A673 (cell line): ENCODE results near the gene C1orf50. TPM values are rescaled to one million over a fixed set of nuclear protein-coding genes. Genes with fewer than 3 reads are reported as not detected.

Experiments used
- BruUV-seq: library from RNA; stranded (reverse); fragments of 400-500 nt; replicated peaks from 2 replicates; lab custom pipeline; 2021; lab: Mats Ljungman, UMichigan
- CTCF ChIA-PET: fragments of 300-600 bp; sonication (Branson Sonifier 250); formaldehyde crosslinking; loops from one replicate; lab custom pipeline; 2022; ENCODE audit warnings: antibody characterized with exemption; lab: Charles Lee
- POLR2A ChIA-PET: fragments of 300-600 bp; sonication (Branson Sonifier 250); formaldehyde crosslinking; loops from one replicate; lab custom pipeline; 2022; ENCODE audit warnings: antibody characterized with exemption; ENCODE audit not compliant: low non-redundant PET; lab: Charles Lee
- DNase-seq: peaks from one replicate; pipeline ENCODE4 v3.0.0-alpha.2; 2015; ENCODE audit warnings: low spot score
- H3K27ac ChIP-seq: fragments of 200-600 bp; sonication (generic); 2 replicates; pipeline ENCODE4 v1.5.1; 2016; ENCODE audit warnings: mixed run types, low read depth, mild to moderate bottlenecking, mixed read lengths, antibody characterized with exemption, low read length; ENCODE audit not compliant: poor library complexity, severe bottlenecking
- H3K27me3 ChIP-seq: fragments of 200-600 bp; sonication (generic); replicated peaks from 2 replicates; pipeline ENCODE4 v1.6.1; 2017; ENCODE audit warnings: mixed run types, low read depth, mild to moderate bottlenecking, mixed read lengths, antibody characterized with exemption, low read length; ENCODE audit not compliant: insufficient read depth, poor library complexity
- H3K36me3 ChIP-seq: fragments of 200-600 bp; sonication (generic); 2 replicates; pipeline ENCODE4 v1.6.1; 2016; ENCODE audit warnings: mixed run types, mild to moderate bottlenecking, mixed read lengths, antibody characterized with exemption, low read length; ENCODE audit not compliant: insufficient read depth, poor library complexity, severe bottlenecking
- H3K4me1 ChIP-seq: fragments of 200-600 bp; sonication (generic); 2 replicates; pipeline ENCODE4 v1.6.1; 2017; ENCODE audit warnings: mixed run types, mild to moderate bottlenecking, mixed read lengths, antibody characterized with exemption, low read length; ENCODE audit not compliant: insufficient read depth, poor library complexity, severe bottlenecking
- H3K4me3 ChIP-seq: fragments of 200-600 bp; sonication (generic); 2 replicates; pipeline ENCODE4 v1.5.1; 2016; ENCODE audit warnings: low read depth, mixed run types, mild to moderate bottlenecking, mixed read lengths, low read length; ENCODE audit not compliant: poor library complexity, severe bottlenecking
- H3K9me3 ChIP-seq: fragments of 200-600 bp; sonication (generic); 2 replicates; pipeline ENCODE4 v1.6.1; 2016; ENCODE audit warnings: mixed run types, low read depth, mild to moderate bottlenecking, mixed read lengths, antibody characterized with exemption, low read length; ENCODE audit not compliant: poor library complexity, severe bottlenecking
- CTCF ChIP-seq: fragments of 300-800, 200-600 bp; sonication (generic); conservative IDR thresholded peaks from 2 replicates; pipeline ENCODE4 v1.5.1; 2017; ENCODE audit warnings: low read depth, mild to moderate bottlenecking, antibody characterized with exemption, low read length, moderate library complexity, mixed read lengths
- EZH2 ChIP-seq: fragments of 200-600 bp; sonication (generic); IDR thresholded peaks from 2 replicates; pipeline ENCODE4 v1.6.1; 2017; ENCODE audit warnings: borderline replicate concordance, low read depth, mild to moderate bottlenecking, mixed read lengths, antibody characterized with exemption, low read length; ENCODE audit not compliant: poor library complexity, severe bottlenecking
- intact Hi-C: fragments of 100-400 bp; cut with micrococcal nuclease; formaldehyde crosslinking; loops from one replicate; pipeline ENCODE4 v1.10.0; 2022; ENCODE audit not compliant: unreplicated experiment
- total RNA-seq: library from RNA; stranded (reverse); gene quantifications from 2 replicates; pipeline ENCODE4 v1.2.3, GENCODE V29; 2021

C1orf50 gene
- total RNA-seq, 1 experiment from 2014 or later: 13.1 TPM

DNA sequence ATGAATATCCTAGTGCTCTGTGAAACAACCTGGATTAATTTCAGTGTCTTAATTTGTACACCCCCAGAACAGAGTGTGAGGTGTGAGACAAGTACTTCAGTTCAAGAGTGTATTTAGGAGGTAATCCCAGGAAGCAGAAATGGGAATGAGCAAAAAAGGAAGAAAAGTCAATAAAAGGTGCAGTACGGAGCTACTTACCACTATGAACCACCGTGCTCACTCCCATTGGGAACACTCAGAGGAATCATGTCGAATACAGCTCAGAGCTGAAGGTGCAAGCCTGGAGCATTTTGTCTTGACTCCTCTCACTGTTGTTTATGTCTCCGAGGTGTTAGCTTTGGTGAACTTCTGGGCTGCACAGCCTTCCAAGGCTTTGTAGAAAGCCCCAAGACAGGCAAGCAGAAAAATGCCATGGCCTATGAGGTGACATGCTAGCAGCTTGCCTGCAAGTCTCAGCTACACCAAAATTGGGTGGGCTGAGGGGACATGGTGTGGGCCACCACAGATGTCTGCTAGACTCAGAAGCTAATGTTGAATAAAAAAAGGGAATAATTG lies 57.5 kb downstream of the C1orf50 start:
- no peak for TF ChIP-seq CTCF
- no peak for TF ChIP-seq EZH2
- ChIA-PET CTCF (no interaction called here), POLR2A (no interaction called here)
- no peaks in the 10 kb centered on the region for H3K36me3 ChIP-seq
- no peak overlapping the region for H3K27ac ChIP-seq
- intact Hi-C loops: no loop called here
- no peaks in the 10 kb centered on the region for H3K9me3 ChIP-seq
- no peak for DNase-seq
- H3K4me1 ChIP-seq: peaks cover 30% of the 10 kb centered on the region
- H3K27me3 ChIP-seq: no peaks in the 10 kb centered on the region
- BruUV-seq: no TSS peak
- H3K4me3 ChIP-seq: no peak overlapping the region

GRCh38 chr1:42825036-42825851 lies 58.2 kb downstream of the C1orf50 start:
- CTCF ChIA-PET: no interaction called here
- BruUV-seq: no TSS peak
- Histone ChIP-seq H3K4me3 (no peak overlapping the region), H3K27me3 (no peaks in the 10 kb centered on the region), H3K36me3 (no peaks in the 10 kb centered on the region), H3K9me3 (no peaks in the 10 kb centered on the region), H3K27ac (no peak overlapping the region), H3K4me1 (peaks cover 29% of the 10 kb centered on the region)
- POLR2A ChIA-PET: no interaction called here
- no peak for TF ChIP-seq EZH2
- no peak for TF ChIP-seq CTCF
- intact Hi-C loops: no loop called here
- no peak for DNase-seq

Other genes starting within 250 kb of the C1orf50 start
- gene PPIH, start 108.8 kb upstream of the C1orf50 start, total RNA-seq: 75.9 and 79.0 TPM in 2 replicates
- 1,480 and 1,576 TPM in 2 replicates for gene YBX1, start 84.8 kb upstream of the C1orf50 start, total RNA-seq
- gene CLDN19, start 27.0 kb upstream of the C1orf50 start, total RNA-seq: not detected in 2 replicates
- 57.8 and 64.9 TPM in 2 replicates for gene P3H1, start 221 bp upstream of the C1orf50 start, total RNA-seq
- 1.2 and 1.7 TPM in 2 replicates for gene TMEM269, start 17.7 kb downstream of the C1orf50 start, total RNA-seq
- 3.0 and 3.5 TPM in 2 replicates for gene ERMAP, start 49.9 kb downstream of the C1orf50 start, total RNA-seq
- gene SVBP, start 50.1 kb downstream of the C1orf50 start, total RNA-seq: 49.4 and 50.8 TPM in 2 replicates
- 13.5 and 14.2 TPM in 2 replicates for gene ZNF691, start 79.4 kb downstream of the C1orf50 start, total RNA-seq
- 36.7 and 43.2 TPM in 2 replicates for gene SLC2A1, start 191.6 kb downstream of the C1orf50 start, total RNA-seq